H9 (cell line): ENCODE results near the gene PIK3CD. TPM values are rescaled to one million over a fixed set of nuclear protein-coding genes. Genes with fewer than 3 reads are reported as not detected.

Source experiments
- DNase-seq: peaks from one replicate; pipeline ENCODE4 v3.0.0-alpha.2; 2017
- H2AFZ ChIP-seq: one replicate; pipeline ENCODE4 v1.6.1; 2013; ENCODE audit warnings: mild to moderate bottlenecking, low read length, control low read depth, moderate library complexity
- H2AK5ac ChIP-seq: 2 replicates; pipeline ENCODE4 v1.6.1; 2013; ENCODE audit warnings: low read length, control low read depth, mixed read lengths; ENCODE audit not compliant: insufficient read length
- H2BK120ac ChIP-seq: one replicate; pipeline ENCODE4 v1.6.1; 2013; ENCODE audit warnings: low read depth, mild to moderate bottlenecking, low read length, control low read depth, inconsistent platforms; ENCODE audit not compliant: poor library complexity, severe bottlenecking
- H2BK12ac ChIP-seq: 2 replicates; pipeline ENCODE4 v1.6.1; 2013; ENCODE audit warnings: low read length, control low read depth, mixed read lengths, low read depth; ENCODE audit not compliant: insufficient read length
- H2BK15ac ChIP-seq: 2 replicates; pipeline ENCODE4 v1.6.1; 2013; ENCODE audit warnings: low read depth, low read length, control low read depth
- H2BK20ac ChIP-seq: one replicate; pipeline ENCODE4 v1.6.1; 2013; ENCODE audit warnings: low read depth, mild to moderate bottlenecking, low read length, control low read depth, inconsistent platforms; ENCODE audit not compliant: poor library complexity, severe bottlenecking
- H2BK5ac ChIP-seq: 2 replicates; pipeline ENCODE4 v1.6.1; 2013; ENCODE audit warnings: low read length, control low read depth, mixed read lengths; ENCODE audit not compliant: insufficient read length
- H3K14ac ChIP-seq: 2 replicates; pipeline ENCODE4 v1.6.1; 2013; ENCODE audit warnings: low read length, control low read depth; ENCODE audit not compliant: insufficient read depth
- H3K18ac ChIP-seq: 2 replicates; pipeline ENCODE4 v1.6.1; 2013; ENCODE audit warnings: low read depth, mild to moderate bottlenecking, mixed read lengths, low read length, control low read depth; ENCODE audit not compliant: insufficient read length
- H3K23ac ChIP-seq: 2 replicates; pipeline ENCODE4 v1.6.1; 2013; ENCODE audit warnings: low read length, control low read depth, mixed read lengths, low read depth; ENCODE audit not compliant: insufficient read length
- H3K23me2 ChIP-seq: 2 replicates; pipeline ENCODE4 v1.6.1; 2013; ENCODE audit warnings: low read depth, mild to moderate bottlenecking, mixed read lengths, low read length, control low read depth; ENCODE audit not compliant: insufficient read length, poor library complexity, severe bottlenecking
- H3K27ac ChIP-seq: 2 replicates; pipeline ENCODE4 v1.5.1; 2013; ENCODE audit warnings: low read length, control low read depth, mixed read lengths, low read depth; ENCODE audit not compliant: insufficient read length
- H3K27me3 ChIP-seq: 2 replicates; pipeline ENCODE4 v1.6.1; 2013; ENCODE audit warnings: low read length, control low read depth, inconsistent platforms; ENCODE audit not compliant: insufficient read depth
- H3K4ac ChIP-seq: 2 replicates; pipeline ENCODE4 v1.6.1; 2013; ENCODE audit warnings: low read depth, mild to moderate bottlenecking, control low read depth, inconsistent platforms, low read length, moderate library complexity
- H3K4me1 ChIP-seq: 2 replicates; pipeline ENCODE4 v1.6.1; 2013; ENCODE audit warnings: low read length, control low read depth, inconsistent platforms; ENCODE audit not compliant: insufficient read depth
- H3K4me2 ChIP-seq: 2 replicates; pipeline ENCODE4 v1.6.1; 2013; ENCODE audit warnings: low read length, control low read depth, mixed read lengths; ENCODE audit not compliant: insufficient read length, insufficient read depth
- H3K56ac ChIP-seq: 2 replicates; pipeline ENCODE4 v1.6.1; 2013; ENCODE audit warnings: low read depth, mild to moderate bottlenecking, mixed read lengths, low read length, control low read depth; ENCODE audit not compliant: insufficient read length
- H3K79me1 ChIP-seq: 2 replicates; pipeline ENCODE4 v1.6.1; 2013; ENCODE audit warnings: low read depth, mild to moderate bottlenecking, moderate library complexity, low read length, control low read depth, inconsistent platforms; ENCODE audit not compliant: insufficient read depth, poor library complexity, severe bottlenecking
- H3K79me2 ChIP-seq: 2 replicates; pipeline ENCODE4 v1.6.1; 2013; ENCODE audit warnings: low read length, control low read depth, inconsistent platforms; ENCODE audit not compliant: insufficient read depth
- H3K9ac ChIP-seq: 2 replicates; pipeline ENCODE4 v1.6.1; 2013; ENCODE audit warnings: low read length, control low read depth, mixed read lengths; ENCODE audit not compliant: insufficient read length; ENCODE audit errors: extremely low read depth
- H3K9me3 ChIP-seq: one replicate; pipeline ENCODE4 v1.6.1; 2013; ENCODE audit warnings: low read depth, low read length, inconsistent platforms; ENCODE audit not compliant: control insufficient read depth
- H3T11ph ChIP-seq: one replicate; pipeline ENCODE4 v1.6.1; 2013; ENCODE audit warnings: mild to moderate bottlenecking, low read length, control low read depth, inconsistent platforms
- H4K20me1 ChIP-seq: one replicate; pipeline ENCODE4 v1.6.1; 2013; ENCODE audit not compliant: control insufficient read depth, insufficient read length, insufficient read depth
- H4K5ac ChIP-seq: 2 replicates; pipeline ENCODE4 v1.6.1; 2013; ENCODE audit warnings: low read depth, mild to moderate bottlenecking, mixed read lengths, low read length, control low read depth; ENCODE audit not compliant: insufficient read length
- H4K8ac ChIP-seq: replicated peaks from 2 replicates; pipeline ENCODE4 v1.6.1; 2013; ENCODE audit warnings: low read length, control low read depth, mixed read lengths, low read depth; ENCODE audit not compliant: insufficient read length
- H4K91ac ChIP-seq: 2 replicates; pipeline ENCODE4 v1.6.1; 2013; ENCODE audit warnings: low read depth, mild to moderate bottlenecking, moderate library complexity, mixed read lengths, low read length, control low read depth; ENCODE audit not compliant: insufficient read length
- H3K27ac Mint-ChIP-seq, 3 experiments: 2 replicates in 2 of 3; 3 replicates in 1 of 3; pipeline ENCODE4 v1.8.0; 2020 to 2021; ENCODE audit warnings: mixed read lengths in 3 of 3, mild to moderate bottlenecking in 1 of 3, moderate library complexity in 1 of 3
- H3K27me3 Mint-ChIP-seq: 2 replicates; pipeline ENCODE4 v1.8.0; 2021; ENCODE audit warnings: low read depth, mild to moderate bottlenecking, moderate library complexity, mixed read lengths
- H3K36me3 Mint-ChIP-seq, 3 experiments: 2 replicates in 2 of 3; 3 replicates in 1 of 3; pipeline ENCODE4 v1.8.0; 2020 to 2021; ENCODE audit warnings: low read depth in 3 of 3, mixed read lengths in 3 of 3; ENCODE audit not compliant: insufficient read depth in 1 of 3
- H3K4me1 Mint-ChIP-seq, 2 experiments: 2 replicates each; pipeline ENCODE4 v1.8.0; 2020; ENCODE audit warnings: mixed read lengths in 2 of 2
- H3K4me3 Mint-ChIP-seq, 2 experiments: 2 replicates in 1 of 2; 3 replicates in 1 of 2; pipeline ENCODE4 v1.8.0; 2020 to 2021; ENCODE audit warnings: mild to moderate bottlenecking in 2 of 2, mixed read lengths in 2 of 2, moderate library complexity in 1 of 2
- H3K9me3 Mint-ChIP-seq, 2 experiments: 2 replicates in 1 of 2; 3 replicates in 1 of 2; pipeline ENCODE4 v1.8.0; 2020; ENCODE audit warnings: mild to moderate bottlenecking in 2 of 2, mixed read lengths in 2 of 2, moderate library complexity in 1 of 2
- CTCF ChIP-seq: fragments of 200-600 bp; sonication (generic); conservative IDR thresholded peaks from 3 replicates; pipeline ENCODE4 v1.8.0; 2021; ENCODE audit warnings: antibody characterized with exemption, mild to moderate bottlenecking
- WGBS: extraction: QIAGEN DNeasy Blood & Tissue Kit; methylation state at CpG from one replicate; pipeline ENCODE4 v1.1.7; 2013; ENCODE audit warnings: missing lambda C conversion rate, low lambda C conversion rate, mixed read lengths; ENCODE audit not compliant: insufficient read length; ENCODE audit errors: extremely low coverage; 5-methylcytosine and 5-hydroxymethylcytosine counted together
- total RNA-seq: library from RNA; stranded (reverse); gene quantifications from 2 replicates; pipeline ENCODE4 v1.2.1, GENCODE V29; 2021

The PIK3CD gene
- total RNA-seq, 1 experiment from 2014 or later: 10.0 TPM

- H3K27ac ChIP-seq: no peak overlapping the region
- TF ChIP-seq CTCF: no peak
- H4K5ac ChIP-seq: no peak overlapping the region
- DNase-seq: no peak
- H3K4me1 Mint-ChIP-seq: peaks cover 9 to 23% of the 10 kb centered on the region in 2 experiments
- no peaks in the 10 kb centered on the region for H3K79me1 ChIP-seq
- H3K36me3 Mint-ChIP-seq: peaks cover 0 to 6% (median 5%) of the 10 kb centered on the region in 3 experiments; a peak in 3 of 7 replicates
- H2BK5ac ChIP-seq: no peak overlapping the region
- H3K9me3 ChIP-seq: no peaks in the 10 kb centered on the region
- H3K27me3 ChIP-seq: peaks cover 9% of the 10 kb centered on the region; the same call in 1 of the 2 replicates
- no peak overlapping the region for H3K4me2 ChIP-seq
- H4K20me1 ChIP-seq: no peaks in the 10 kb centered on the region
- no peak overlapping the region for H3T11ph ChIP-seq
- H4K8ac ChIP-seq: no peak overlapping the region
- H3K56ac ChIP-seq: no peak overlapping the region
- no CpG with 5 or more reads among the region's 1 CpG for WGBS
- H2BK120ac ChIP-seq: no peak overlapping the region
- no peak overlapping the region for H3K23ac ChIP-seq
- H3K23me2 ChIP-seq: peaks cover 23% of the 10 kb centered on the region
- peaks cover 17% of the 10 kb centered on the region for H3K27me3 Mint-ChIP-seq
- no peak overlapping the region for H3K4ac ChIP-seq
- H3K9ac ChIP-seq: no peak overlapping the region
- no peak overlapping the region for H3K14ac ChIP-seq
- H3K18ac ChIP-seq: no peak overlapping the region
- no peak overlapping the region for H2BK15ac ChIP-seq
- H3K4me1 ChIP-seq: no peaks in the 10 kb centered on the region
- no peaks in the 10 kb centered on the region for H3K9me3 Mint-ChIP-seq
- H3K4me3 Mint-ChIP-seq: no peak overlapping the region
- H4K91ac ChIP-seq: no peak overlapping the region
- H3K79me2 ChIP-seq: no peaks in the 10 kb centered on the region
- no peak overlapping the region for H2AFZ ChIP-seq
- no peak overlapping the region for H2AK5ac ChIP-seq
- H2BK12ac ChIP-seq: no peak overlapping the region
- no peak overlapping the region for H2BK20ac ChIP-seq
- H3K27ac Mint-ChIP-seq: no peak overlapping the region
These were observed 33.3 kb downstream of the PIK3CD start for GRCh38 chr1:9684801-9685200.
